GM21528 (cell line): ENCODE data around the gene ALG5.

Source experiments
- ATAC-seq: cut with Tn5 transposase; IDR thresholded peaks from one replicate; pipeline ENCODE4 v1.9.1; 2021; ENCODE audit warnings: mild to moderate bottlenecking, moderate library complexity; ENCODE audit not compliant: unreplicated experiment, low FRiP score

ALG5 gene

GRCh38 chr13:36981156-36981743, 17.9 kb downstream of the ALG5 start:
- ATAC-seq, result no peak

DNA sequence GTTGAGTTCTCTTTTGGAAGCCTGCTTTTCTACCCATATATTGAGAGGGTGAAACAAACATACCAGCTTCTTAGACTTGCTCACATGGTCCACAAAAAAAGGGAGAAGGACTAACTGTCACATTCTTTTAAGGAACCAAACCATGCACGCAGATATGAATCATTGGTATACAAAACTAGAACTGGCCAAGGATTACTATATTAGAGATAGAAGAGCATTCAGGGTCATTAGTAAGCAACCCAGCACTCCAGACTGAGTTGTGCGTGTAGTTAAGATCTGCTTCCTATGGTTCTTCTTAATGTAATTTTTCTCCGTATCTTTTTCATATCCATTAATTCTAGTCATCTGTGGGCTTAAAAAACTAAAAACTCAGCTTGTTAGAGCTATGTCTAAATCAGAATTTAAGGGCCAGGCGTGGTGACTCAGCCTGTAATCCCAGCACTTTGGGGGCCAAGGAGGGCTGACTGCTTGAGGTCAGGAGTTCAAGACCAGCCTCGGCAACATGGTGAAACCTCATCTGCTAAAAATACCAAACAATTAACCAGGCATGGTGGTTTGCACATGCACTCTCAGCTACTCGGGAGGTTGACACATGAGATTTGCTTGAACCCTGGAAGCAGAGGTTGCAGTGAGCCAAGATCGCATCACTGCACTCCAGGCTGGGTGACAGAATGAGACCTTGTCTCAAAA, 19.6 kb downstream of the ALG5 start:
- ATAC-seq, result no peak

- no peak for ATAC-seq
These were observed 24.0 kb downstream of the ALG5 start for GRCh38 chr13:36975172-36975571.

DNA sequence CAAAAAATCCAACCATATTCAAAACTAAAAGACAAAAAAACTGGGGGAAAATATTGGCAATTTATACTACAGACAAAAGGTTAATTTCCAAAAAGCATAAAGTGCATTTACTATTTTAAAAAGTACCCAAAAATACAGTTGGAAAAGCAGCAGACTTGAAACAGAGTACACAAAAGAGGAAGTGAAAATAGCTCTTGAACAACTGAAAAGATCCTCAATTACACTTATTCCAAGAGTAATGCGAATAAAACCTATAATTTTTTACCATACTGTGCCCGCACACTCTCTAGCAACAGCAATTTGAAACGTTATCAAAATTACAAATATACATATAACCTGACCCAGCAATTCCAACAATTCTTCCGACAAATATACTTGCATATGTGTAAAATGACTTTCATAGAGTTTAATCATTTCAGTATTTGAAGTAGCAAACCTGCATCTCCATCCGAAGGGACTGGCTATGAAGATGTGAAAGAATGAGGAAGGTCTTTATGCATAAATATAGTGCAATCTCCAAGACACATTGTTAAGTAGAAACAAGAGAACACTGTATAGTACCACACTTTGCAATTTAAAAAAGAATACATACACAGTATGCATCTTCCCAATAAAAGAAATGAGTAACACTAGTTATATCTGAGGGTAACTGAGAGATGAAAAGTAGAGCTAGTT, 25.4 kb downstream of the ALG5 start:
- ATAC-seq, result peak; percentile 85

DNA sequence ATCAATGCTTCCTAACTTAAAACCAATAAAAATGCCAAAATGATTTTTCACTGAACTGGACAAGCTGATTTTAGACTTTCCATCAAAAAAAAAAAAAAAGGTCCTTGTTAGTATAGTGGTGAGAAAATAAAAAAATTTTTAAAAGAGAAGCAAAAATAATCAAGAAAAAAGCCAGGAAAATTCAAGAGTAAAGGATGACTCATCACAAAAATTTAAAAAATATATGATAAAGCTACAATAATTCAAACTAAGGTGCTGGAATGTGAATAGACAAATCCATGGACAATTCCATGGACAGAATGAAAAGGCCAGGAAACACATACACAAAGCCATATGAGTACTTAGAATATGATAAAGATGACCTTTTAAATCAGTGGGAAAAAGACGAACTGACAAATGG, 26.1 kb downstream of the ALG5 start:
- ATAC-seq, result no peak

DNA sequence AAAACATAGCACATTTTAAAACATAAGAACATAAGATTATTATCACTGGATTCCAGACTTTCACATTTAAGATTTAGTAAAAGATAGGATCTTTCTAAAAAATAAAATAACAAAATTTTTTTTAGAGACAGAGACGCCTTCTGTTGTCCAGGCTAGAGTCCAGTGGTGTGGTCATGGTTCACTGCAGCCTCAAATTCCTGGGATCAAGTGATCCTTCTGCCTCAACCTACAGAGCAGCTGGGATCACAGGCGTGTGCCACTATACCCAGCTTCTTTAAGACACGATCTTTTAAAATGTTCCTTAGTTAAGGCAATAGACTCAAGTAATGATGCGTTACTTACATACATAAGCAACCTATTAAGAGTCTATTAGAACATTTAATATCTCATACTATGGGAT, 32.7 kb downstream of the ALG5 start:
- no peak for ATAC-seq

GRCh38 chr13:36965767-36966166, 33.4 kb downstream of the ALG5 start:
- ATAC-seq, result no peak

DNA sequence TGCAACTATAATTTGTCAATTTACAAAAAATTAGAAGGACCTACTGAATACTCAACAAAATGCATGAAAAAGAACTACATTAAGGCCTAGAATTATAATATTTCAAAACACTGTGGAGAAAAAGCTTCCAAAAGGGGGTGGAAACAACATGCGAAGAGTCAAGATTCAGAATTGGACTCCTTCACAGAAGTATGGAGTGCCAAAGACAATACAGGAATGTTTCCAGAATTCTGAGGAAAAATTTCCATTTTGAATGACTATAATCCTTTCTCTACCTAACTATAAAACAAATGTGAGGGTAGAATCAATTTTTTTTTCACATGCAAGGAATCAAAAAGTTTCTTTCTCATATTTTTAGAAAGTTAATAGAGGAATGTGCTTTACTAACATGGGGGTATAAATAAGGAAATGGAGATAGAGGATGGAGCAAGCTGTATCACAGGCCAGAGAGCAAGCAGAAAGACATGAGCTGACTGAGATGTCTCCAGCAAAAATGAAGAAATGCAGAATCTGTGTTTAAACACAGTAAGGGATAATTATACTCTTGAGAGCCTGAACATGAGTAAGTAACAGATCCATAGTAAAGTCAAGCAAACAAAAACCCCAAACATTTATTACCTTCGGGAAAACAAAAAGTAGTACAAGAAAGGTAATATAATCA, 39.6 kb downstream of the ALG5 start:
- no peak for ATAC-seq

- no peak for ATAC-seq
These were observed 44.6 kb downstream of the ALG5 start for GRCh38 chr13:36954542-36954941.

- ATAC-seq, result no peak
These were observed 48.2 kb downstream of the ALG5 start for GRCh38 chr13:36950920-36951319.

DNA sequence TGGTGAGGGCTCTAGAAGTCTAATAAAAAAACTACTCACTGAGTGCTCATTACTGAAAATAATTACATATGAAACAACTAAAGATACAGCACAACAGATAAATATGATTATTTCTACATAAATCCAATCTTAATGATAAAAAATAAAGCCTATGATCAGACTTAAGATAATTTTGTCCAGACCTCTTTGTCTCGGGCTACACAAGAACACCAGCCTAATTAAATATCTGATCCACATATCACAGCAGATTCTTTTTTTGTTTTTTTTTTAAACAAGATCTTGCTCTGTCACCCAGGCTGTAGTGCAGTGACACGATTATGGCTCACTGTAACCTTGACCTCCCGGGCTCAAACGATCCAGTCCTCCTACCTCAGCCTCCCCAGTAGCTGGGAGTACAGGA, 48.8 kb downstream of the ALG5 start:
- ATAC-seq, result no peak

- ATAC-seq, result no peak
These were observed 54.1 kb downstream of the ALG5 start for GRCh38 chr13:36945078-36945477.

GRCh38 chr13:36925603-36926002, 73.5 kb downstream of the ALG5 start:
- ATAC-seq, result no peak

- no peak for ATAC-seq
These were observed 75.1 kb downstream of the ALG5 start for GRCh38 chr13:36924001-36924400.

- no peak for ATAC-seq
These were observed 77.4 kb downstream of the ALG5 start for GRCh38 chr13:36921631-36922301.

- no peak for ATAC-seq
These were observed 78.4 kb downstream of the ALG5 start for GRCh38 chr13:36920616-36921185.

DNA sequence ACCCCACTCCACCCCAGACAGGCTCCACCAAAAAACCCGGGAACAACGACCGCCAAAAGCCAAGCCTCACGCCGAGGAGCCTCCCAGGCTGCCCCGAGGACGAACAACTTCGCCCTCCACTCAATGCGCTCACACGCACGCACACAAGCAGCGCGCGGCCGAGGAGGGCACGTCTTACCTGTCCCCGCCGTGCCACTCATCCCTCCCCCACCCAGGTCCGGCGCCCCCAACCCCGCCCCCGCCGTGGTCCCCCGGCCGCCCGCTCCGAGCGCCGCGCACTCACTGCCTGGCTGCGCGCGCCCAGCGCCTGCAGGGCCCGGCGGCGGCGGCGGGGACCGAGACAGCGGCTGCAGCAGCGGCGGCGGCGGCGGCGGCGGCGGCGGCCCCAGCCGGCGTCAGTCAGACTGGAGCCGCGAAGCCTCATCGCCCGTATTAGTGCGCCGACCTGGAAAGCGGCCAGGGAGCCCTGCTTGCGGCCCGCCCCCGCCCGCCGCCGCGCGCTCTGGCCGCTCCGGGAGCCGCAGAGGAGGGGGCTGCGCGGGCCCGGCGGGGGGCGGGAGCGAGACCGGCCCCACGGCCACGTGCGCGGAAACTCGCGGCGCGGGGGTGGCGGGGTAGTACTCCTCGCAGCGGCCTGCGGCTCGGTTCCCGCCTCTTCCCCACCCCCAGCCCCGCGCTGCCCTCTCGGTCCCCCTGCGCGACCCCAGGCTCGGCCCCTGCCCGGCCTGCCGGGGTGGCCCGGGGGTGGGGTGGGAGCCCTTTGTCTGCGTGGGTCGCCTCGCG, 79.1 kb downstream of the ALG5 start, which contains the start of gene SMAD9:
SMAD9 (minus strand) TSS at position 406 of the 783 bp plus-strand sequence. CDS start 40,549 bp downstream, outside the sequence.
- peak; percentile 70 for ATAC-seq

- ATAC-seq, result peak; percentile 4
These were observed 79.8 kb downstream of the ALG5 start for GRCh38 chr13:36919171-36919832.
